ENCODE results near the gene G6PC3. TPM values are rescaled to one million over a fixed set of nuclear protein-coding genes. Genes with fewer than 3 reads are reported as not detected.

G6PC3 gene
- total and polyA plus RNA-seq, 2 experiments from 2014 or later = 36.1 to 132 TPM

- WGBS (ENCODE audit: low lambda C conversion rate, missing lambda C conversion rate) = 15% methylated on average over 8 of the region's 8 CpGs
- H3K79me2 ChIP-seq = peaks cover 40% of the 10 kb centered on the region
- peak overlapping the region; percentile 51 for H3K4me3 ChIP-seq
- H3K9me2 ChIP-seq (replicated peaks; ENCODE audit: insufficient read depth) = no peaks in the 10 kb centered on the region
- DNase-seq (ENCODE audit: low spot score) = no peak
- H3K36me3 ChIP-seq (replicated peaks; ENCODE audit: insufficient read depth, low read depth) = no peaks in the 10 kb centered on the region
- H3K27me3 ChIP-seq = no peaks in the 10 kb centered on the region
- peaks cover 14% of the 10 kb centered on the region for H3K4me1 ChIP-seq (ENCODE audit: insufficient read depth)
- TF ChIP-seq EZH2 (IDR thresholded peaks at IDR 0.05; ENCODE audit: borderline replicate concordance) = no peak
- TF ChIP-seq CTCF (IDR thresholded peaks at IDR 0.05; ENCODE audit: poor library complexity) = no peak
- no peak for TF ChIP-seq EZH2phosphoT487 (IDR thresholded peaks at IDR 0.05; ENCODE audit: low read depth, severe bottlenecking, unreplicated experiment)
- peak overlapping the region; percentile 76 for H3K4me2 ChIP-seq
- H4K20me1 ChIP-seq (ENCODE audit: insufficient read depth, poor library complexity, severe bottlenecking) = peaks cover 9% of the 10 kb centered on the region
- H2AFZ ChIP-seq = peak overlapping the region; percentile 68
- no peaks in the 10 kb centered on the region for H3K9me3 ChIP-seq (ENCODE audit: low read depth)
- peak overlapping the region; percentile 92 for H3K27ac ChIP-seq
Measured at GRCh38 chr17:44124118-44124438, 53.5 kb downstream of the G6PC3 start.

Small RNAs within 50 kb of the gene (small RNA-seq; reads per million reads assigned to genes)
- not detected for gene RF00012

Other genes with a start within 250 kb of the G6PC3 start
- 2.1 and 3.2 TPM in 2 replicates for gene MPP3, start 237.6 kb upstream of the G6PC3 start, total RNA-seq
- 5.1 and 10.9 TPM in 2 replicates for gene MPP3, start 237.6 kb upstream of the G6PC3 start, polyA plus RNA-seq
- gene CD300LG, start 223.6 kb upstream of the G6PC3 start, total RNA-seq = not detected in 2 replicates
- gene CD300LG, start 223.6 kb upstream of the G6PC3 start, polyA plus RNA-seq = not detected in 2 replicates
- 1.3 and 4.1 TPM in 2 replicates for gene MPP2, start 163.2 kb upstream of the G6PC3 start, total RNA-seq
- gene MPP2, start 163.2 kb upstream of the G6PC3 start, polyA plus RNA-seq = 1.1 and 1.4 TPM in 2 replicates
- not detected in 2 replicates for gene PPY, start 128.3 kb upstream of the G6PC3 start, total RNA-seq
- gene PPY, start 128.3 kb upstream of the G6PC3 start, polyA plus RNA-seq = not detected in 2 replicates
- gene PYY, start 116.8 kb upstream of the G6PC3 start, total RNA-seq = 3.2 TPM in 1 of 2 replicates, not detected in the other
- 0.28 and 16.9 TPM in 2 replicates for gene PYY, start 116.8 kb upstream of the G6PC3 start, polyA plus RNA-seq
- gene NAGS, start 66.1 kb upstream of the G6PC3 start, total RNA-seq = 11.2 and 14.0 TPM in 2 replicates
- 8.0 and 14.4 TPM in 2 replicates for gene NAGS, start 66.1 kb upstream of the G6PC3 start, polyA plus RNA-seq
- gene TMEM101, start 55.8 kb upstream of the G6PC3 start, total RNA-seq = 41.0 and 43.3 TPM in 2 replicates
- 27.8 and 33.4 TPM in 2 replicates for gene TMEM101, start 55.8 kb upstream of the G6PC3 start, polyA plus RNA-seq
- gene LSM12, start 4.1 kb upstream of the G6PC3 start, total RNA-seq = 40.4 and 44.7 TPM in 2 replicates
- gene LSM12, start 4.1 kb upstream of the G6PC3 start, polyA plus RNA-seq = 44.5 and 45.8 TPM in 2 replicates
- 28.5 and 33.9 TPM in 2 replicates for gene HDAC5, start 52.9 kb downstream of the G6PC3 start, total RNA-seq
- gene HDAC5, start 52.9 kb downstream of the G6PC3 start, polyA plus RNA-seq = 32.3 and 42.7 TPM in 2 replicates
- gene HROB, start 71.2 kb downstream of the G6PC3 start, total RNA-seq = 1.8 and 2.0 TPM in 2 replicates
- 5.7 and 5.9 TPM in 2 replicates for gene HROB, start 71.2 kb downstream of the G6PC3 start, polyA plus RNA-seq
- gene ASB16, start 100.0 kb downstream of the G6PC3 start, total RNA-seq = 0.23 TPM in 1 of 2 replicates, not detected in the other
- gene ASB16, start 100.0 kb downstream of the G6PC3 start, polyA plus RNA-seq = 0.71 and 2.0 TPM in 2 replicates
- 27.7 and 31.3 TPM in 2 replicates for gene TMUB2, start 116.2 kb downstream of the G6PC3 start, total RNA-seq
- 46.8 and 54.6 TPM in 2 replicates for gene TMUB2, start 116.2 kb downstream of the G6PC3 start, polyA plus RNA-seq
- gene ATXN7L3, start 129.1 kb downstream of the G6PC3 start, total RNA-seq = 64.0 and 64.3 TPM in 2 replicates
- gene ATXN7L3, start 129.1 kb downstream of the G6PC3 start, polyA plus RNA-seq = 28.7 and 29.2 TPM in 2 replicates
- 35.0 and 38.9 TPM in 2 replicates for gene UBTF, start 148.9 kb downstream of the G6PC3 start, total RNA-seq
- gene UBTF, start 148.9 kb downstream of the G6PC3 start, polyA plus RNA-seq = 37.2 and 41.1 TPM in 2 replicates
- gene SLC4A1, start 197.4 kb downstream of the G6PC3 start, total RNA-seq = not detected in 2 replicates
- not detected in 2 replicates for gene SLC4A1, start 197.4 kb downstream of the G6PC3 start, polyA plus RNA-seq
- 2.0 and 2.1 TPM in 2 replicates for gene RUNDC3A, start 237.9 kb downstream of the G6PC3 start, total RNA-seq
- gene RUNDC3A, start 237.9 kb downstream of the G6PC3 start, polyA plus RNA-seq = 0.40 and 2.3 TPM in 2 replicates

Measured in hepatocyte (in vitro differentiated cells).